Measurements from ENCODE around the gene MRPL57.
"Not testable (repeated sequence)": the region's sequence is repeated elsewhere in the genome, so short reads cannot be mapped to it uniquely, and the experiment has no call there.

MRPL57 gene

DNA sequence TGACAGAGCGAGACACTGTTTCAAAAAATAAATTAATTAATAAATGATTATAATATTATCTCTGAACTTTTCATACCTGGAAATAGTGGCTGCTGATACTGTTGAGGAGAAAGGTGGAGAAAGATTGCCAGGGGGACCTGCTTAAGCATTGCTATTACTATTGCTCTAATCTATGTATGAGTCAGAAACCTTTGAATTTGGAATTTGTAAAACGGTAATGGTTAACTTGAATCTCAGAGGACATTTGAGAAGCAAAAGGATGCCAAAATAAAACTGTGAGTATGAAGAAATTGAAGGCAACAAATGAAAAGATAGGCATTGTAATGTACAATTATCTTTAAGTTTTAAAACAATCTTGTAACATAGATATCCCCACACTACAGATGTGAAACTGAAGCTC is 5.2 kb downstream of the MRPL57 start:
- H3K4me1 ChIP-seq (ENCODE audit: control insufficient read depth, insufficient read depth, low read length, poor library complexity, severe bottlenecking) = peaks cover 12% of the 10 kb centered on the region
- no peak for DNase-seq
- H3K36me3 ChIP-seq (ENCODE audit: control insufficient read depth, insufficient read depth, low read length) = no peaks in the 10 kb centered on the region
- H3K9me3 ChIP-seq (ENCODE audit: control insufficient read depth, low read length) = no peaks in the 10 kb centered on the region
- no peak overlapping the region for H3K4me3 ChIP-seq (ENCODE audit: insufficient read depth, low read depth, low read length, poor library complexity, severe bottlenecking)
- no peak overlapping the region for H3K27ac ChIP-seq (ENCODE audit: insufficient read depth, low read length, poor library complexity, severe bottlenecking)
- H3K27me3 ChIP-seq (replicated peaks; ENCODE audit: control insufficient read depth, insufficient read depth, low read length, poor library complexity, severe bottlenecking) = no peaks in the 10 kb centered on the region

DNA sequence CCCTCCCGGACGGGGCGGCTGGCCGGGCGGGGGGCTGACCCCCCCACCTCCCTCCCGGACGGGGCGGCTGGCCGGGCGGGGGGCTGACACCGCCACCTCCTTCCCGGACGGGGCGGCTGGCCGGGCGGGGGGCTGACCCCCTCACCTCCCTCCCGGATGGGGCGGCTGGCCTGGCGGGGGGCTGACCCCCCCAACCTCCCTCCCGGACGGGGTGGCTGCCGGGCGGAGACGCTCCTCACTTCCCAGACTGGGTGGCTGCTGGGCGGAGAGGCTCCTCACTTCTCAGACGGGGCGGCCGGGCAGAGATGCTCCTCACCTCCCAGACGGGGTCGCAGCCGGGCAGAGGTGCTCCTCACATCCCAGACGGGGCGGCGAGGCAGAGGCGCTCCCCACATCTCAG is 10.0 kb downstream of the MRPL57 start:
- H3K9me3 ChIP-seq (ENCODE audit: control insufficient read depth, low read length); DNase-seq; H3K4me3 ChIP-seq (ENCODE audit: insufficient read depth, low read depth, low read length, poor library complexity, severe bottlenecking); H3K4me1 ChIP-seq (ENCODE audit: control insufficient read depth, insufficient read depth, low read length, poor library complexity, severe bottlenecking); H3K27ac ChIP-seq (ENCODE audit: insufficient read depth, low read length, poor library complexity, severe bottlenecking); H3K36me3 ChIP-seq (ENCODE audit: control insufficient read depth, insufficient read depth, low read length); H3K27me3 ChIP-seq (replicated peaks; ENCODE audit: control insufficient read depth, insufficient read depth, low read length, poor library complexity, severe bottlenecking): not testable (repeated sequence)

DNA sequence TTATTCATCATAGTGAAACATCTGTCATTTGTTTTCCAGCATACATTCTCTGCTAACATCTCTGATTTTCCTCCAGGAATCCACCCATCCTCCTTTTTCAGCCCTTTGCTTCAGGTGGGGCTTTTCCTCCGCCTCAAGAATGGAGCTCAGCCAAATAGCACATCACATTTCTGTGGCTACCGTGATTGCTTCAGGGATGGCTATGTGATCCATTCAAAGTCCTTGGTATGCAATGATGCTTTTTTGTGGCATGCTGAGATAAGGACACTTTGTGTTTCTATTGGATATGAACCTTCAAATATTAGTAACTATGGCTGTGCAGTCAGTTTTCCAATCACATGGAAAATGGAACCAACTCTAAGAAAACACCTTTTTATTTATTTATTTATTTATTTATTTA is 18.3 kb downstream of the MRPL57 start:
- H3K27ac ChIP-seq (ENCODE audit: insufficient read depth, low read length, poor library complexity, severe bottlenecking); H3K4me3 ChIP-seq (ENCODE audit: insufficient read depth, low read depth, low read length, poor library complexity, severe bottlenecking); H3K9me3 ChIP-seq (ENCODE audit: control insufficient read depth, low read length); H3K27me3 ChIP-seq (replicated peaks; ENCODE audit: control insufficient read depth, insufficient read depth, low read length, poor library complexity, severe bottlenecking); H3K4me1 ChIP-seq (ENCODE audit: control insufficient read depth, insufficient read depth, low read length, poor library complexity, severe bottlenecking); H3K36me3 ChIP-seq (ENCODE audit: control insufficient read depth, insufficient read depth, low read length); DNase-seq: not testable (repeated sequence)

DNA sequence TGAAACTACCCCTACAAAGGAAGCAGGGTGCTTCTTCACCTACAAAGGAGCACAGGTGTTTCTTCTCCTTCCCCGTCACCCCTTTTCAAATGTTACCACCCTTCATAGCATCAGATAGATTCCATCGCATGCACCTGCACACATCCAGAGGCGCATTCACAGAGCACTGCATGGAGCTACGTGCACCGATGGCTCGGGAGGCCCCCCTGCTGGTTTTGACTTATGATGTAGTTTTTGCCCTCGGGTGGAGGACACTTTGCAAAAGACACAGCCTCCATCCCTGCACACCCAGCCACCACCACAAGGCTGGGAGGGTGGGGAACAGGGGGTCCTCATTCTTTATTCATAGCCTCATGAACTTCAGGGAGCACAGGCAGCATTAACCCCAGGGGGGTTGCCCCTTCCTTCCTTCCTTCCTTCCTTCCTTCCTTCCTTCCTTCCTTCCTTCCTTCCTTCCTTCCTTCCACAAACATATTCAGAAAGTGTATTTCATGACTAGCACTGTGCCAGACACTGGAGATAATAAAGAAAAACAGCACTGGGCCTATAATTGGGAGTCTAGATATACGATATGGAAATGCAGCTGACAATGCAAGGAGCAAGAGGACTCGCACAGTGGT is 21.3 kb downstream of the MRPL57 start:
- H3K27me3 ChIP-seq (replicated peaks; ENCODE audit: control insufficient read depth, insufficient read depth, low read length, poor library complexity, severe bottlenecking); DNase-seq; H3K36me3 ChIP-seq (ENCODE audit: control insufficient read depth, insufficient read depth, low read length); H3K4me1 ChIP-seq (ENCODE audit: control insufficient read depth, insufficient read depth, low read length, poor library complexity, severe bottlenecking); H3K27ac ChIP-seq (ENCODE audit: insufficient read depth, low read length, poor library complexity, severe bottlenecking); H3K9me3 ChIP-seq (ENCODE audit: control insufficient read depth, low read length); H3K4me3 ChIP-seq (ENCODE audit: insufficient read depth, low read depth, low read length, poor library complexity, severe bottlenecking): not testable (repeated sequence)

DNA sequence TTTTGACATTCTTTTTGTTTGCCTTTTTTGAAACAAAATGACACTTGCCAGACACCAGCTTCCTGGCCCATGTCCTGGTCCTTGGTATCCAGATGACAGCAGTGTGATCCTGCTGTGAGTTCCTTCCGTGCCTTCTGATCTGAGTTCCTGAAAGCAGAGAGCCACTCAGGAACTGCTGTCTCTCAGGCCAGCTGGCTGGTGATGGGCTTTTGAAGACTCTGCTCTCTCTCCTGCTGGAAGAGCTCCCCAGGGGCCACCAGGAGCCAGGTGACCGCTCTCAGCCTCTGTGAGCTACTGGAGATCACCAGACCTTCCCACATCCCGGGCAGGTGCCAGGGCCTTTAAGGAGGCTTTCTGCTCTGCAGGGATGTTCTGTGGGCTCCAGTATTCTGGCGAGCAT is 21.9 kb downstream of the MRPL57 start:
- H3K27ac ChIP-seq (ENCODE audit: insufficient read depth, low read length, poor library complexity, severe bottlenecking); H3K9me3 ChIP-seq (ENCODE audit: control insufficient read depth, low read length); H3K4me3 ChIP-seq (ENCODE audit: insufficient read depth, low read depth, low read length, poor library complexity, severe bottlenecking); DNase-seq; H3K27me3 ChIP-seq (replicated peaks; ENCODE audit: control insufficient read depth, insufficient read depth, low read length, poor library complexity, severe bottlenecking); H3K4me1 ChIP-seq (ENCODE audit: control insufficient read depth, insufficient read depth, low read length, poor library complexity, severe bottlenecking); H3K36me3 ChIP-seq (ENCODE audit: control insufficient read depth, insufficient read depth, low read length): not testable (repeated sequence)

DNA sequence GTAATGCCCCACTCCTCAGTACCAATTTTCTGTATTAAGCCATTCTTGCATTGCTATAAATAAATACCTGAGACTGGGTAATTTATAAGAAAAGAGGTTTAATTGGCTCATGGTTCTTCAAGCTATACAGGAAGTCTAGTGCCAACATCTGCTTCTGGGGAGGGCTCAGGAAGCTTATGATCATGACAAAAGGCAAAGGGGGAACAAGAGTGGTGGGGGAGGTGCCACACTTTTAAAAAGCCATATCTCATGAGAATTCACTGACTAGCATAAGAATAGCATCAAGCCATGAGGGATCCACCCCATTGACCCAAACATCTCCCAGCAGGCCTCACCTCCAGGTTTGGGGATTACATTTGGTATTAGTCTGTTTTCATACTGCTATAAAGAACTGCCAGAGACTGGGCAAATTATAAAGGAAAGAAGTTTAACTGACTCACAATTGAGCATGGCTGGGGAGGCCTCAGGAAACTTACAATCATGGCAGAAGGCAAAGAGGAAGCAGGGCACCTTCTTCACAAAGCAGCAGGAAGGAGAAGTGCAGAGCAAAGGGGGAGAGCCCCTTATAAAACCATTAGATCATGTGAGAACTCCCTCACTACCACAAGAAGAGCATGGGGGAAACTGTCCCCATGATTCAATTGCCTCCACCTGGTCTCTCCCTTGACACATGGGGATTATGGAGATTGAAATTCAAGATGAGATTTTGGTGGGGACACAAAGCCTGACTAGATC is 25.2 kb downstream of the MRPL57 start:
- DNase-seq; H3K27ac ChIP-seq (ENCODE audit: insufficient read depth, low read length, poor library complexity, severe bottlenecking); H3K9me3 ChIP-seq (ENCODE audit: control insufficient read depth, low read length); H3K4me3 ChIP-seq (ENCODE audit: insufficient read depth, low read depth, low read length, poor library complexity, severe bottlenecking); H3K36me3 ChIP-seq (ENCODE audit: control insufficient read depth, insufficient read depth, low read length); H3K27me3 ChIP-seq (replicated peaks; ENCODE audit: control insufficient read depth, insufficient read depth, low read length, poor library complexity, severe bottlenecking); H3K4me1 ChIP-seq (ENCODE audit: control insufficient read depth, insufficient read depth, low read length, poor library complexity, severe bottlenecking): not testable (repeated sequence)

DNA sequence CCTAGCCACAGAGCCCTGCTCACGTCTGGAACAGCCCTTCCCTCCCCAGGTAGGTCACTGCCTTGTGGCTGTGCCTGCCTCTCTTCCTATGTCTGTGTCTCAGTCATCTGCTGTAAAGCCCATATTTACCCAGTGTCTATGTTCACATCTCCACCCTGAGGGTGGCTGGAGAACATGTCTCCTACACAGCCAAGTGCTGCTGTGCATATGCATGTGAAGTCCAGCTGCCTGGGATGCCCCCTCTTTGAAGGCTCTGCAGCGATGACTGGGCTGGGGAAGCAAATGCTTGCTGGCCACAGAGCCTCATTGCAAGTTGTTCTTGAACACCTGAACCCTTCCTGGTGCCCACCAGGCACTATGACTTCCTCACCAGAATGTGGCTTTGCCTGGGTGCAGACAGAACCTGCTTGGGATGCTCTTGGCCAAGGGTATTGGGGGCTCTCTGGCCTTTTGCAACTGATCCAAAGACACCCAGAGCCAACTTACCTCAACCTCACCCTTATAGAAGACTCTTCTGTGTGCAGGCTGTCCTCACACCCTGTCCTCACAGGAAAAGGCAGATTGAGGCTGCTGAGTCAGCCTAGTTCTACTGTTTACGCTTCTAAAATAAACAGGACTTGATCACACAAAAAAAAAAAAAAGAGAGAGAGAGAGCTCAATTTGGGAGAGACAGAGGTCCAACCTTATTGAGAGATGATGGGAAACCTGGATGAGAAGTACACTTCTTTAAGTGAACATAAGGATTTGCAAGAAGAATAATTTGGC is 26.5 kb downstream of the MRPL57 start:
- no peak overlapping the region for H3K4me3 ChIP-seq (ENCODE audit: insufficient read depth, low read depth, low read length, poor library complexity, severe bottlenecking)
- no peak for DNase-seq
- no peaks in the 10 kb centered on the region for H3K36me3 ChIP-seq (ENCODE audit: control insufficient read depth, insufficient read depth, low read length)
- H3K27ac ChIP-seq (ENCODE audit: insufficient read depth, low read length, poor library complexity, severe bottlenecking) = no peak overlapping the region
- no peaks in the 10 kb centered on the region for H3K9me3 ChIP-seq (ENCODE audit: control insufficient read depth, low read length)
- H3K27me3 ChIP-seq (replicated peaks; ENCODE audit: control insufficient read depth, insufficient read depth, low read length, poor library complexity, severe bottlenecking) = no peaks in the 10 kb centered on the region
- H3K4me1 ChIP-seq (ENCODE audit: control insufficient read depth, insufficient read depth, low read length, poor library complexity, severe bottlenecking) = no peaks in the 10 kb centered on the region

DNA sequence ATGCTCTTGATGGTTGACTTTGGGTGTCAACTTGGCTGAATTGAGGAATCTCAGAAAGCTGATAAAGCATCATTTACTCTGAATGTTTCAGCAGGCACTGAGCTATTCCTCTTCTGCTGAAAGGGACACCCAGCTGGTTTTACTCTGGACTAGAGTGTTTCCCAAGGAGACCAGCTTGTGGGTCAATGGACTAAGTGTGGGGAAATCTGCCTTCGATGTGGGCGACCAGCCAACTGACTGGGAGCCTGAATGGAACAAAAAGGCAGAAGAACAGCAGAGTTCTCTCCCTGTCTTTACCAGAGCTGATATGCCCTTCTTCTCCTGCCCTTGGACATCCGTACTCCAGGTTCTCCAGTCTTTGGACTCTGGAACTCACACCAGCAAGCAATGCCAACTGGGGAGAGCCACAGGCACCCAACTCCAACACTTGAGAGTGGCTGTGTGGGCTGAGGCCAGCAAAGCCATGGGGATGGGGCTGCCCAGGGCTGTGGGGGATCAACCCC is 32.2 kb downstream of the MRPL57 start:
- no peak overlapping the region for H3K27ac ChIP-seq (ENCODE audit: insufficient read depth, low read length, poor library complexity, severe bottlenecking)
- no peak overlapping the region for H3K4me3 ChIP-seq (ENCODE audit: insufficient read depth, low read depth, low read length, poor library complexity, severe bottlenecking)
- no peaks in the 10 kb centered on the region for H3K9me3 ChIP-seq (ENCODE audit: control insufficient read depth, low read length)
- H3K27me3 ChIP-seq (replicated peaks; ENCODE audit: control insufficient read depth, insufficient read depth, low read length, poor library complexity, severe bottlenecking) = no peaks in the 10 kb centered on the region
- H3K4me1 ChIP-seq (ENCODE audit: control insufficient read depth, insufficient read depth, low read length, poor library complexity, severe bottlenecking) = no peaks in the 10 kb centered on the region
- no peak for DNase-seq
- no peaks in the 10 kb centered on the region for H3K36me3 ChIP-seq (ENCODE audit: control insufficient read depth, insufficient read depth, low read length)

DNA sequence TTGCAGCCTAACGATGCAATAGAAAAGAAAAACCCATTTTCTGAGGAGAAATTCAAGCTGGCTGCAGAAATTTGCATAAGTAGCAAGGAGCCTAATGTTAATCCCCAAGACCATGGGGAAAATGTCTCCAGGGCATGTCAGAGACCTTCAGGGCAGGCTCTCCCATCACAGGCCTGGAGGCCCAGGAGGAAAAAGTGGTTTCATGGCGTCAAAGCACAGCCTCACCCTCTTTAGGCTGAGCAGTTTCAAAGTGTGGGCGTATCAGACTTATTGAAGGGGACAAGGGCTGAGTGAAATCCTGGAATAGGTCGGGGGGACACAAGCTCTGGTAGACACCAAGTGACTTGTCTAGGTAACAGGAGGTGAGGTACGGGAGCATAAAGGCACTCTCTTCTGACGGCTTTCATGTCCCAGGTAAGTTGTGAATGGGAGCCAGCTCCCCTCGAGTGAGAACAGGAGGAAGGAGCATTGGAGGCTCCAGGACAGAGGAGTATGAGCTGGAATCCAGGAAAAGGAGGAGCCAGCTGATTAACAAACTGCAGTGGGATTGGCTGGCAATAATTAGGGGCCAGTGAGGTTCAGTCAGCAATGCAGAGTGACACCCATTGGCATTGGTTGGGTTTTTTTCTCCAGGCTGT is 35.8 kb downstream of the MRPL57 start:
- no peaks in the 10 kb centered on the region for H3K27me3 ChIP-seq (replicated peaks; ENCODE audit: control insufficient read depth, insufficient read depth, low read length, poor library complexity, severe bottlenecking)
- no peak for DNase-seq
- no peak overlapping the region for H3K27ac ChIP-seq (ENCODE audit: insufficient read depth, low read length, poor library complexity, severe bottlenecking)
- H3K4me1 ChIP-seq (ENCODE audit: control insufficient read depth, insufficient read depth, low read length, poor library complexity, severe bottlenecking) = no peaks in the 10 kb centered on the region
- no peaks in the 10 kb centered on the region for H3K36me3 ChIP-seq (ENCODE audit: control insufficient read depth, insufficient read depth, low read length)
- no peaks in the 10 kb centered on the region for H3K9me3 ChIP-seq (ENCODE audit: control insufficient read depth, low read length)
- H3K4me3 ChIP-seq (ENCODE audit: insufficient read depth, low read depth, low read length, poor library complexity, severe bottlenecking) = no peak overlapping the region

DNA sequence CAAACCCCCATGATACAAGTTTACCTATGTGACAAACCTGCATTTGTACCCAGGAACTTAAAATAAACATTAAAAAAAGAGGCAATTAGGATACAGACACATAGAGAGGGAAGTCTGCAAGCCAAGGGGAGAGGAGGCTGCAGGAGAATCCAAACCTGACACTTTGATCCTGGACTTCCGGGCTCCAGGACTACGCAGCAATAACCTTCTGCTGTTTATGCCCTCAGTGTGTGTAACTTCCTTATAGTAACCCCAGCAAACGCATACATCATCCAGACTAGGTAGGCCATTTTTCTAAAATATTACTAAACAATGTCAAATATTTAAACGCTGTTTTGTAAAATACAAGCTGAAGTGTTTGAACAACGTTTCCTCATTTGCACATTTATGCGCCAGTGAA is 39.0 kb downstream of the MRPL57 start:
- not testable (repeated sequence) for H3K27ac ChIP-seq (ENCODE audit: insufficient read depth, low read length, poor library complexity, severe bottlenecking); H3K9me3 ChIP-seq (ENCODE audit: control insufficient read depth, low read length)

More for the DNA sequence above, 39.0 kb downstream of the MRPL57 start:
- not testable (repeated sequence) for H3K4me1 ChIP-seq (ENCODE audit: control insufficient read depth, insufficient read depth, low read length, poor library complexity, severe bottlenecking); H3K4me3 ChIP-seq (ENCODE audit: insufficient read depth, low read depth, low read length, poor library complexity, severe bottlenecking); H3K36me3 ChIP-seq (ENCODE audit: control insufficient read depth, insufficient read depth, low read length); H3K27me3 ChIP-seq (replicated peaks; ENCODE audit: control insufficient read depth, insufficient read depth, low read length, poor library complexity, severe bottlenecking); DNase-seq
